SK-N-SH treated with all-trans-retinoic acid at 6 μM for 48 hours (cell line): Measurements from ENCODE around the gene EXTL1.

Source experiments
- ATAC-seq: fragments of 200-7000 bp; cut with Tn5 transposase; 3 replicates; pipeline ENCODE4 v1.9.1; 2020; ENCODE audit warnings: mild to moderate bottlenecking, moderate library complexity
- BACH2 ChIP-seq: fragments of 250-450 bp; sonication (Bioruptor Pico); IDR thresholded peaks from 2 replicates; pipeline ENCODE4 v1.9.0; 2021; ENCODE audit warnings: mild to moderate bottlenecking, borderline replicate concordance
- CREB5 ChIP-seq: fragments of 250-450 bp; sonication (Bioruptor Pico); IDR thresholded peaks from 2 replicates; pipeline ENCODE4 v1.5.1; 2020; ENCODE audit warnings: low read depth, mild to moderate bottlenecking, moderate library complexity
- CSDC2 ChIP-seq: fragments of 250-450 bp; sonication (Bioruptor Pico); IDR thresholded peaks from 2 replicates; pipeline ENCODE4 v1.5.0; 2020; ENCODE audit warnings: mild to moderate bottlenecking, moderate library complexity
- CSRNP3 ChIP-seq: fragments of 250-450 bp; sonication (Bioruptor Pico); IDR thresholded peaks from 2 replicates; pipeline ENCODE4 v1.5.1; 2021; ENCODE audit warnings: mild to moderate bottlenecking, moderate library complexity
- ESRRG ChIP-seq: fragments of 250-450 bp; sonication (Bioruptor Pico); IDR thresholded peaks from 2 replicates; pipeline ENCODE4 v1.6.1; 2021; ENCODE audit warnings: mild to moderate bottlenecking
- GLIS3 ChIP-seq: fragments of 250-450 bp; sonication (Bioruptor Pico); IDR thresholded peaks from 2 replicates; pipeline ENCODE4 v1.5.0; 2020; ENCODE audit warnings: mild to moderate bottlenecking, moderate library complexity
- ISL1 ChIP-seq: fragments of 250-450 bp; sonication (Bioruptor Pico); IDR thresholded peaks from 2 replicates; pipeline ENCODE4 v2.1.2; 2022; ENCODE audit warnings: mild to moderate bottlenecking, moderate library complexity
- OSR1 ChIP-seq: fragments of 250-450 bp; sonication (Bioruptor Pico); IDR thresholded peaks from 2 replicates; pipeline ENCODE4 v1.8.0; 2022; ENCODE audit warnings: moderate library complexity, mild to moderate bottlenecking, inconsistent platforms
- PATZ1 ChIP-seq: fragments of 250-450 bp; sonication (Bioruptor Pico); IDR thresholded peaks from 2 replicates; pipeline ENCODE4 v1.8.0; 2020; ENCODE audit warnings: mild to moderate bottlenecking, moderate library complexity, borderline replicate concordance
- POU6F1 ChIP-seq: fragments of 250-450 bp; sonication (Bioruptor Pico); IDR thresholded peaks from 2 replicates; pipeline ENCODE4 v1.8.0; 2021; ENCODE audit warnings: low read depth, mild to moderate bottlenecking, moderate library complexity, borderline replicate concordance
- RARB ChIP-seq: fragments of 250-450 bp; sonication (Bioruptor Pico); IDR thresholded peaks from 2 replicates; pipeline ENCODE4 v1.8.0; 2021; ENCODE audit warnings: mild to moderate bottlenecking, moderate library complexity
- SNAI2 ChIP-seq: fragments of 250-450 bp; sonication (Bioruptor Pico); IDR thresholded peaks from 2 replicates; pipeline ENCODE4 v1.5.0; 2020; ENCODE audit warnings: mild to moderate bottlenecking, moderate library complexity
- TCF4 ChIP-seq: fragments of 250-450 bp; sonication (Bioruptor Pico); IDR thresholded peaks from 2 replicates; pipeline ENCODE4 v1.8.0; 2021; ENCODE audit warnings: mild to moderate bottlenecking, moderate library complexity, borderline replicate concordance
- TOX ChIP-seq: fragments of 250-450 bp; sonication (Bioruptor Pico); IDR thresholded peaks from 2 replicates; pipeline ENCODE4 v1.8.0; 2021; ENCODE audit warnings: mild to moderate bottlenecking, moderate library complexity, borderline replicate concordance
- TSHZ2 ChIP-seq: fragments of 250-450 bp; sonication (Bioruptor Pico); IDR thresholded peaks from 2 replicates; pipeline ENCODE4 v1.5.0; 2020; ENCODE audit warnings: mild to moderate bottlenecking, moderate library complexity
- ZC3H10 ChIP-seq: fragments of 250-450 bp; sonication (Bioruptor Pico); IDR thresholded peaks from 2 replicates; pipeline ENCODE4 v1.5.1; 2021; ENCODE audit warnings: mild to moderate bottlenecking, moderate library complexity
- ZFP30 ChIP-seq: fragments of 450-650 bp; formaldehyde crosslinking; IDR thresholded peaks from 2 replicates; pipeline ENCODE4 v1.5.0; 2022; ENCODE audit warnings: mild to moderate bottlenecking, moderate library complexity
- ZNF565 ChIP-seq: fragments of 450-650 bp; formaldehyde crosslinking; conservative IDR thresholded peaks from 2 replicates; pipeline ENCODE4 v1.5.0; 2020; ENCODE audit warnings: low read depth, mild to moderate bottlenecking, moderate library complexity
- ZNF70 ChIP-seq: fragments of 450-650 bp; formaldehyde crosslinking; IDR thresholded peaks from 2 replicates; pipeline ENCODE4 v1.5.0; 2020; ENCODE audit warnings: mild to moderate bottlenecking, moderate library complexity
- ZNF8 ChIP-seq: fragments of 450-650 bp; formaldehyde crosslinking; IDR thresholded peaks from 2 replicates; pipeline ENCODE4 v1.5.0; 2020; ENCODE audit warnings: mild to moderate bottlenecking, moderate library complexity

The EXTL1 gene

GRCh38 chr1:26003262-26003661 lies 18.3 kb upstream of the EXTL1 start:
- TF ChIP-seq GLIS3 (CRISPR knock-in tag) (no peak), ZNF70 (CRISPR knock-in tag) (no peak), BACH2 (no peak), TCF4 (CRISPR knock-in tag) (no peak), ISL1 (CRISPR knock-in tag) (no peak), SNAI2 (CRISPR knock-in tag) (no peak), PATZ1 (CRISPR knock-in tag) (no peak), ZNF565 (CRISPR knock-in tag) (no peak), ZC3H10 (no peak), ZFP30 (no peak), OSR1 (CRISPR knock-in tag) (no peak)
- TF ChIP-seq, all 23 proteins: peak for 0
- ATAC-seq = no peak

GRCh38 chr1:26003756-26004155 lies 17.8 kb upstream of the EXTL1 start:
- TF ChIP-seq TSHZ2 = no peak
- TF ChIP-seq ISL1 (CRISPR knock-in tag) = no peak
- no peak for TF ChIP-seq ZFP30
- no peak for TF ChIP-seq RARB
- TF ChIP-seq BACH2 = no peak
- no peak for TF ChIP-seq SNAI2 (CRISPR knock-in tag)
- no peak for TF ChIP-seq OSR1 (CRISPR knock-in tag)
- TF ChIP-seq GLIS3 (CRISPR knock-in tag) = no peak
- TF ChIP-seq ZC3H10 = no peak
- TF ChIP-seq TOX = no peak
- TF ChIP-seq, all 23 proteins: peak for 0
- ATAC-seq = no peak

- ATAC-seq = no peak
- TF ChIP-seq ZNF70 (CRISPR knock-in tag) (no peak), CSDC2 (CRISPR knock-in tag) (no peak), POU6F1 (no peak), BACH2 (no peak), CSRNP3 (CRISPR knock-in tag) (no peak), RARB (no peak), ESRRG (no peak), ZNF8 (CRISPR knock-in tag) (no peak), SNAI2 (CRISPR knock-in tag) (no peak), ZC3H10 (no peak)
These were observed 16.0 kb upstream of the EXTL1 start for GRCh38 chr1:26005434-26006105.

GRCh38 chr1:26006710-26007109 lies 14.9 kb upstream of the EXTL1 start:
- no peak for ATAC-seq
- TF ChIP-seq ZNF8 (CRISPR knock-in tag) (no peak), POU6F1 (no peak), CREB5 (CRISPR knock-in tag) (no peak), ZFP30 (no peak), ESRRG (no peak), CSRNP3 (CRISPR knock-in tag) (no peak), ZNF70 (CRISPR knock-in tag) (no peak), TSHZ2 (no peak), TCF4 (CRISPR knock-in tag) (no peak)
